Peyer's patch (tissue), 4 donors: ENCODE measurements around the gene GPRIN2. TPM values are rescaled to one million over a fixed set of nuclear protein-coding genes. Genes with fewer than 3 reads are reported as not detected.
"Not testable (repeated sequence)": the region's sequence is repeated elsewhere in the genome, so short reads cannot be mapped to it uniquely, and the experiment has no call there.

ENCODE experiments used
- DNase-seq, 3 donors: peaks; one replicate each; pipeline ENCODE4 v3.0.0-alpha.2; 2017 to 2019
- H3K27ac ChIP-seq, 4 donors: fragments of 200-600 bp; sonication (generic); one replicate each; pipeline ENCODE4 v1.5.1; 2016 to 2019
- H3K27me3 ChIP-seq, 2 donors: fragments of 200-600 bp; sonication (generic); one replicate each; pipeline ENCODE4 v1.5.1; 2019
- H3K36me3 ChIP-seq, 3 donors: fragments of 200-600 bp; sonication (generic); one replicate each; pipeline ENCODE4 v1.5.1; 2016 to 2019
- H3K4me1 ChIP-seq, 4 donors: fragments of 200-600 bp; sonication (generic); one replicate each; pipeline ENCODE4 v1.5.1; 2016 to 2019
- H3K4me3 ChIP-seq, 4 donors: fragments of 200-600 bp; sonication (generic); 1 replicate in 3 of 4; 2 replicates in 1 of 4; pipeline ENCODE4 v1.5.1; 2016 to 2019; ENCODE audit warnings: mild to moderate bottlenecking in 1 of 4
- H3K9me3 ChIP-seq, 4 donors: fragments of 200-600 bp; sonication (generic); one replicate each; pipeline ENCODE4 v1.5.1; 2016 to 2019; ENCODE audit warnings: mild to moderate bottlenecking in 1 of 4
- POLR2A ChIP-seq, 2 donors: fragments of 450-650 bp; IDR thresholded peaks; one replicate each; pipeline ENCODE4 v1.5.1; 2017; ENCODE audit warnings: antibody characterized with exemption in 2 of 2, mild to moderate bottlenecking in 2 of 2, moderate library complexity in 2 of 2
- total RNA-seq, 4 donors: library from RNA; depleted of rRNA; stranded (reverse); fragments of >200 nt; gene quantifications; one replicate each; pipeline ENCODE4 v1.1.0, GENCODE V29; 2016
- TF ChIP-seq, protein P1 (sequence below), 6 experiments: fragments of 450-650 bp in 4 of 6; fragments of 200-600 bp in 2 of 6; sonication (generic) in 1 of 6; IDR thresholded peaks; one replicate each; pipeline ENCODE4 v1.5.1; 2017 to 2019; ENCODE audit warnings: antibody characterized with exemption in 6 of 6, mild to moderate bottlenecking in 3 of 6, moderate library complexity in 1 of 6

The GPRIN2 gene
- total RNA-seq, 4 donors from 2014 or later: 6.6 to 79.9 (median 54.7) TPM

GRCh38 chr10:46537309-46537708, 19.1 kb downstream of the GPRIN2 start:
- TF ChIP-seq, protein P1, sequence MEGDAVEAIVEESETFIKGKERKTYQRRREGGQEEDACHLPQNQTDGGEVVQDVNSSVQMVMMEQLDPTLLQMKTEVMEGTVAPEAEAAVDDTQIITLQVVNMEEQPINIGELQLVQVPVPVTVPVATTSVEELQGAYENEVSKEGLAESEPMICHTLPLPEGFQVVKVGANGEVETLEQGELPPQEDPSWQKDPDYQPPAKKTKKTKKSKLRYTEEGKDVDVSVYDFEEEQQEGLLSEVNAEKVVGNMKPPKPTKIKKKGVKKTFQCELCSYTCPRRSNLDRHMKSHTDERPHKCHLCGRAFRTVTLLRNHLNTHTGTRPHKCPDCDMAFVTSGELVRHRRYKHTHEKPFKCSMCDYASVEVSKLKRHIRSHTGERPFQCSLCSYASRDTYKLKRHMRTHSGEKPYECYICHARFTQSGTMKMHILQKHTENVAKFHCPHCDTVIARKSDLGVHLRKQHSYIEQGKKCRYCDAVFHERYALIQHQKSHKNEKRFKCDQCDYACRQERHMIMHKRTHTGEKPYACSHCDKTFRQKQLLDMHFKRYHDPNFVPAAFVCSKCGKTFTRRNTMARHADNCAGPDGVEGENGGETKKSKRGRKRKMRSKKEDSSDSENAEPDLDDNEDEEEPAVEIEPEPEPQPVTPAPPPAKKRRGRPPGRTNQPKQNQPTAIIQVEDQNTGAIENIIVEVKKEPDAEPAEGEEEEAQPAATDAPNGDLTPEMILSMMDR (IDR thresholded peaks at IDR 0.05): no peak
- no peak for TF ChIP-seq POLR2A (IDR thresholded peaks at IDR 0.05)
- Histone ChIP-seq H3K4me3 (no peak overlapping the region), H3K27ac (no peak overlapping the region), H3K4me1 (peaks cover 0 to 17% (median 4%) of the 10 kb centered on the region in 4 donors), H3K9me3 (no peaks in the 10 kb centered on the region), H3K36me3 (no peaks in the 10 kb centered on the region), H3K27me3 (no peaks in the 10 kb centered on the region)
- peak in 2 of 3 donors; percentile 24 to 31 for DNase-seq

GRCh38 chr10:46536781-46537180, 19.7 kb downstream of the GPRIN2 start:
- H3K36me3 ChIP-seq: no peaks in the 10 kb centered on the region
- peak in 2 of 3 donors; percentile 40 to 43 for DNase-seq
- H3K4me3 ChIP-seq: no peak overlapping the region
- no peaks in the 10 kb centered on the region for H3K27me3 ChIP-seq
- no peak overlapping the region for H3K27ac ChIP-seq
- no peaks in the 10 kb centered on the region for H3K9me3 ChIP-seq
- peaks cover 0 to 17% (median 4%) of the 10 kb centered on the region in 4 donors for H3K4me1 ChIP-seq
- TF ChIP-seq, protein P1 (IDR thresholded peaks at IDR 0.05): no peak
- no peak for TF ChIP-seq POLR2A (IDR thresholded peaks at IDR 0.05)

DNA sequence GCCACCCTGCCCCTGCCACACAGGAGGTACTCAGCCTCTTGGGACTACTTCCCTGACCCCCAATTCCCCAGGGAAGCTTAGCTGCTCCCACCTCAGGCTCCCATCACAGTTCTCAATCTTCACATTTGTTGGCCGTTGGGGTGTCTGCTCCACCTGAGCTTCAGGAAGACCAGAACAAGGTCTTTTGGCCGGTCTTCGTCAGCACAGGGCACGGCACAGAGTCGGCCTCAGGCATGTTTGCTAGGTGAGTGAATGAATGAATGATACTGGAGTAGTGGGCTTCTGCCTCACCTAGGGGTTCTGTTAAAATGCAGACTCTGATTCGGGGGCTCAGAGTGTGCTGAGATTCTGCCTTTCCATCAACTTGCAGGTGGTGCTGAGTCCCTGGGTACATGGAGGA, 20.3 kb downstream of the GPRIN2 start:
- no peak for TF ChIP-seq POLR2A (IDR thresholded peaks at IDR 0.05)
- TF ChIP-seq, protein P1 (IDR thresholded peaks at IDR 0.05): no peak
- no peaks in the 10 kb centered on the region for H3K27me3 ChIP-seq
- H3K9me3 ChIP-seq: no peaks in the 10 kb centered on the region
- H3K36me3 ChIP-seq: no peaks in the 10 kb centered on the region
- DNase-seq: peak in 2 of 3 donors; percentile 40 to 50
- no peak overlapping the region for H3K4me3 ChIP-seq
- H3K27ac ChIP-seq: no peak overlapping the region
- H3K4me1 ChIP-seq: peaks cover 0 to 15% (median 3%) of the 10 kb centered on the region in 4 donors

DNA sequence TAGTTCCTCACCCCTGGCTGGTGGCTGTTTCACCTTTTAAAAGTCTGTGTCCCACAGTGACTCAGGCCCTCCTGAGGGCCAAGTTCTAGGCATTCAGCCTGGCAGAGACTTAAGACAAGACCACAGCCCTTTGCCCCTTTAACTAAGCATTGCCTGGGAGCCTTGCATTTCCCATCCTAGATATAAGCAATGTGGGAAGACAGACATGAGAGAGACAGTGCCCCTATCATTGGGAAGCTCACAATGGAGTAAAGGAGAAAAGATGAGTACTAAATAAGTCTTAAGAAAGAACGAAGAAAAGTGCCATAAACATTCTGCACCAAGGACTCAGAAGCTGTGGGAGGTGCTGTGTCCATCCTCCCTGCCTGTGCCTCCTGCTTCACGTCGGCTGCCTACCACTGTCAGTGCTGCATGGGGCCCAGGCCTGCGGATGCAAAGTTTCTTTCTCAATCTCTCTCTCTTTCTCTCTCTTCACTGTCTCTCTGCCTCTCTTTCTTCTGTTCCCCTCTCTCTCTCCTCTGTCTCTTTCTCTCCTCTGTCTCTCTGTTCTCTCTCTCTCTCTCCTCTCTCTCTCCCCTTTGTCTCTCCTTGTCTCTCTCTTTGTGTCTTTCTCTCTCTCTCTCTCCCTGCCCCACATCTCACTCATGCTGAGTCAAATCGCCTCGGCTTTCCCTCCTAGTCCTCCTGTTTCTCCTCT, 21.5 kb downstream of the GPRIN2 start:
- Histone ChIP-seq H3K36me3 (no peaks in the 10 kb centered on the region), H3K4me1 (peaks cover 0 to 7% (median 0%) of the 10 kb centered on the region in 4 donors), H3K27ac (no peak overlapping the region), H3K27me3 (no peaks in the 10 kb centered on the region), H3K4me3 (no peak overlapping the region), H3K9me3 (no peaks in the 10 kb centered on the region)
- DNase-seq: peak in 1 of 3 donors; percentile 46
- TF ChIP-seq, protein P1 (IDR thresholded peaks at IDR 0.05): no peak
- TF ChIP-seq POLR2A (IDR thresholded peaks at IDR 0.05): no peak

DNA sequence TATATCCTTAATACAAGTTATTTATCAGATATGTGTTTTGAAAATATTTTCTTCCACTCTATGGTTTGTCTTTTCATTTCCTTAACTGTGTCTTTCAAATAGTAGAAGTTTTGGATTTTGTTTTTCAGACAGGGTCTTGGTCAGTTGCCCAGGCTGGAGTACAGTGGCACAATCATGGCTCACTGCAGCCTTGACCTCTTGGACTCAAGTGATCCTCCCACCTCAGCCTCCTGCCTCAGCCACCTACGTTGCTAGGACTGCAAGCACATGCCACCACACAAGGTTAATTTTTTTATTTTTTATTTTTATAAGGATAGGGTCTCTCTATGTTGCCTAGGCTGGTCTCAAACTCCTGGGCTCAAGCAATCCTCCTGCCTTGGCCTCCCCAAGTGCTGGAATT, 24.2 kb downstream of the GPRIN2 start:
- H3K27ac ChIP-seq, H3K4me1 ChIP-seq, H3K4me3 ChIP-seq, H3K36me3 ChIP-seq, H3K9me3 ChIP-seq, H3K27me3 ChIP-seq: not testable (repeated sequence)
- DNase-seq: peak in 1 of 3 donors; percentile 45

DNA sequence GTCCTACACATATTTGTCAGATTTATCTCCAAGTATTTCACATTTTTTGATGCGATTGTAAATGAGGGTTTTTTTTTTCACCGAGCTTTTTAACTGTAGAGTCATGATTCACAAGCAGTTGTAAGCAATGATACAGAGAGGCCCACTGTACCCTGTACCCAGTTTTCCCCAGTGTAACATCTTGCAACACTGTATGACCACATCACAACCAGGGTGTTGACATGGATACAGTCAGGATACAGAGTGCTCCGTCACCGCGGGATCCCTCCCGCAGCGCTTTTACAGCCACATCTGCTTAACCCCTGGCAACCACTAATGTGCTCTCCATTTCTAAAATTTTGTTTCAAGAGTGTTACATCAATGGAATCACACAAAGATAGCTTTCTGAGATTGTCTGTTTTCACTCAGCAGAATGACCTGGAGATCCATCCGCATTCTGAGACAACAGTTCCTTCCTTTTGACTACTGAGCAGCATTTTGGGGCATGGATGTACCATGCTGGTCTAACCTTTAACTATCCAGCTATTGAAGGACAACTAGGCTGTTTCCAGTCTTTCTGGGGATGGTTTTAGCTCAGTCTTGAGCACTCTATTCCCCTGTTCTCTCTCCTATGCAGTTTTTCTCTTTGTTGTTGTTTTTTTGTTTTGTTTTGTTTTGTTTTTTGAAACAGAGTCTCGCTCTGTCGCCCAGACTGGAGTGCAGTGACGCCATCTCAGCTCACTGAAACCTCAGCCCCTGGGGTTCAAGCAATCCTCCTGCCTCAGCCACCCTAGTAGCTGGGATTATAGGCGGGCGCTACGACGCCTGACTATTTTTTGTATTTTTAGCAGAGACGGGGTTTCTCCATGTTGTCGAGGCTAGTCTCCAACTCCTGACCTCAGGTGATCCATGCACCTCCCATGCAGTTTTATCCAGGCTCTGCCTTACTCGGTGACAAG, 25.9 kb downstream of the GPRIN2 start:
- no peak overlapping the region for H3K27ac ChIP-seq
- no peaks in the 10 kb centered on the region for H3K36me3 ChIP-seq
- no peak overlapping the region for H3K4me3 ChIP-seq
- TF ChIP-seq, protein P1 (IDR thresholded peaks at IDR 0.05): no peak
- TF ChIP-seq POLR2A (IDR thresholded peaks at IDR 0.05): no peak
- no peaks in the 10 kb centered on the region for H3K4me1 ChIP-seq
- peak in 2 of 3 donors; percentile 33 to 42 for DNase-seq
- no peaks in the 10 kb centered on the region for H3K9me3 ChIP-seq
- H3K27me3 ChIP-seq: no peaks in the 10 kb centered on the region

- peak in 1 of 3 donors; percentile 21 for DNase-seq
- H3K9me3 ChIP-seq, H3K4me3 ChIP-seq, H3K36me3 ChIP-seq, H3K27me3 ChIP-seq, H3K27ac ChIP-seq, H3K4me1 ChIP-seq: not testable (repeated sequence)
Measured at GRCh38 chr10:46529742-46530141, 26.7 kb downstream of the GPRIN2 start.
